Activated CD4-positive, alpha-beta T cell treated with anti-CD3 and anti-CD28 coated beads, Interleukin-2, Interleukin-6, amounts not matched to agents 100 ng/mL and 50 ng/mL, durations not matched to agents 16 hours and 8 hours (primary cell): ENCODE data around the gene PILRB.
"Not testable (repeated sequence)": the region's sequence is repeated elsewhere in the genome, so short reads cannot be mapped to it uniquely, and the experiment has no call there.

Experiments used
- DNase-seq: peaks from one replicate; pipeline ENCODE4 v3.0.0-alpha.2; 2020

Gene PILRB

GRCh38 chr7:100378114-100378755 is 20.3 kb downstream of the PILRB start:
- DNase-seq, result no peak

GRCh38 chr7:100380196-100380595 is 22.3 kb downstream of the PILRB start:
- DNase-seq, result no peak

- DNase-seq, result not testable (repeated sequence)
Measured at GRCh38 chr7:100381531-100382233, 23.8 kb downstream of the PILRB start.

- DNase-seq, result not testable (repeated sequence)
Measured at GRCh38 chr7:100382234-100382853, 24.4 kb downstream of the PILRB start.

GRCh38 chr7:100384628-100385294 is 26.8 kb downstream of the PILRB start:
- DNase-seq, result no peak

- no peak for DNase-seq
Measured at GRCh38 chr7:100386940-100387339, 29.0 kb downstream of the PILRB start.

- DNase-seq, result no peak
Measured at GRCh38 chr7:100387695-100388094, 29.8 kb downstream of the PILRB start.

GRCh38 chr7:100389437-100390088 is 31.6 kb downstream of the PILRB start:
- no peak for DNase-seq

- no peak for DNase-seq
Measured at GRCh38 chr7:100390286-100391009, 32.5 kb downstream of the PILRB start.

GRCh38 chr7:100393233-100393905 is 35.5 kb downstream of the PILRB start:
- DNase-seq, result no peak

GRCh38 chr7:100394077-100394476 is 36.2 kb downstream of the PILRB start:
- DNase-seq, result no peak

- peak; percentile 89 for DNase-seq
Measured at GRCh38 chr7:100396421-100396982, 38.6 kb downstream of the PILRB start.

- DNase-seq, result no peak
Measured at GRCh38 chr7:100397315-100398081, 39.6 kb downstream of the PILRB start.

GRCh38 chr7:100398239-100398638 is 40.3 kb downstream of the PILRB start:
- no peak for DNase-seq

GRCh38 chr7:100400041-100400440 is 42.1 kb downstream of the PILRB start:
- no peak for DNase-seq

- peak; percentile 16 for DNase-seq
Measured at GRCh38 chr7:100400656-100401055, 42.7 kb downstream of the PILRB start.

GRCh38 chr7:100401811-100402210 is 43.9 kb downstream of the PILRB start:
- DNase-seq, result no peak

- no peak for DNase-seq
Measured at GRCh38 chr7:100402241-100402640, 44.3 kb downstream of the PILRB start.

- no peak for DNase-seq
Measured at GRCh38 chr7:100406767-100407166, 48.9 kb downstream of the PILRB start.
